DND-41 (cell line): ENCODE measurements around the gene PSORS1C1.
"Not testable (repeated sequence)": the region's sequence is repeated elsewhere in the genome, so short reads cannot be mapped to it uniquely, and the experiment has no call there.

Experiments
- ATAC-seq: fragments of 200-7000 bp; cut with Tn5 transposase; 3 replicates; pipeline ENCODE4 v1.9.1; 2021; ENCODE audit warnings: low read depth; ENCODE audit not compliant: insufficient read depth
- DNase-seq: peaks from one replicate; pipeline ENCODE4 v3.0.0-alpha.2; 2020
- H2AFZ ChIP-seq: 2 replicates; pipeline ENCODE4 v1.6.0; 2012; ENCODE audit warnings: low read depth, low read length
- H3K27ac ChIP-seq: 2 replicates; pipeline ENCODE4 v1.5.1; 2012; ENCODE audit warnings: low read length, inconsistent platforms
- H3K27me3 ChIP-seq: fragments of 200-600 bp; sonication (generic); 2 replicates; pipeline ENCODE4 v1.6.0; 2012; ENCODE audit warnings: low read length, mild to moderate bottlenecking, inconsistent platforms; ENCODE audit not compliant: insufficient read depth, poor library complexity
- H3K36me3 ChIP-seq: 2 replicates; pipeline ENCODE4 v1.5.1; 2012; ENCODE audit warnings: low read length, inconsistent platforms; ENCODE audit not compliant: insufficient read depth
- H3K4me1 ChIP-seq: 2 replicates; pipeline ENCODE4 v1.5.1; 2012; ENCODE audit warnings: mild to moderate bottlenecking, low read length; ENCODE audit not compliant: insufficient read depth
- H3K4me2 ChIP-seq: 2 replicates; pipeline ENCODE4 v1.6.0; 2012; ENCODE audit warnings: mild to moderate bottlenecking, moderate library complexity, low read length, inconsistent platforms; ENCODE audit not compliant: insufficient read depth
- H3K4me3 ChIP-seq, 2 experiments: fragments of 200-600 bp in 1 of 2; shearing (Covaris generic) in 1 of 2; 2 replicates each; pipeline ENCODE4 v1.5.1; 2012 to 2016; ENCODE audit warnings: inconsistent platforms in 2 of 2, low read length in 2 of 2, mild to moderate bottlenecking in 2 of 2, low read depth in 1 of 2, moderate library complexity in 1 of 2
- H3K79me2 ChIP-seq: 2 replicates; pipeline ENCODE4 v1.6.0; 2012; ENCODE audit warnings: low read length, inconsistent platforms; ENCODE audit not compliant: insufficient read depth
- H3K9ac ChIP-seq: 2 replicates; pipeline ENCODE4 v1.6.0; 2012; ENCODE audit warnings: low read depth, mild to moderate bottlenecking, inconsistent platforms, low read length, moderate library complexity
- H3K9me3 ChIP-seq: 2 replicates; pipeline ENCODE4 v1.5.1; 2012; ENCODE audit warnings: low read length, moderate library complexity, mild to moderate bottlenecking, inconsistent platforms; ENCODE audit not compliant: insufficient read depth, severe bottlenecking
- H4K20me1 ChIP-seq: 2 replicates; pipeline ENCODE4 v1.6.0; 2012; ENCODE audit warnings: low read length; ENCODE audit not compliant: insufficient read depth
- CTCF ChIP-seq: IDR thresholded peaks from 2 replicates; pipeline ENCODE4 v1.5.1; 2012; ENCODE audit warnings: borderline replicate concordance, low read length, moderate library complexity, mild to moderate bottlenecking; ENCODE audit not compliant: poor library complexity, severe bottlenecking; ENCODE audit errors: extremely low read depth
- EZH2 ChIP-seq: IDR thresholded peaks from 3 replicates; pipeline ENCODE4 v1.6.1; 2012; ENCODE audit warnings: borderline replicate concordance, low read depth, mild to moderate bottlenecking, moderate library complexity, low read length, inconsistent platforms; ENCODE audit not compliant: severe bottlenecking

PSORS1C1 gene

GRCh38 chr6:31168606-31169005 is 54.0 kb downstream of the PSORS1C1 start:
- Histone ChIP-seq H3K9ac (no peak overlapping the region), H3K9me3 (no peaks in the 10 kb centered on the region), H3K4me1 (no peaks in the 10 kb centered on the region), H3K36me3 (peaks cover 12% of the 10 kb centered on the region; the same call in 1 of the 2 replicates), H3K27me3 (no peaks in the 10 kb centered on the region), H3K79me2 (no peaks in the 10 kb centered on the region), H2AFZ (no peak overlapping the region), H3K4me3 (no peak overlapping the region), H3K27ac (no peak overlapping the region), H3K4me2 (no peak overlapping the region), H4K20me1 (peaks cover 3% of the 10 kb centered on the region; the same call in 1 of the 2 replicates)
- TF ChIP-seq EZH2 (no peak), CTCF (no peak)
- ATAC-seq (no peak), DNase-seq (no peak)

DNA sequence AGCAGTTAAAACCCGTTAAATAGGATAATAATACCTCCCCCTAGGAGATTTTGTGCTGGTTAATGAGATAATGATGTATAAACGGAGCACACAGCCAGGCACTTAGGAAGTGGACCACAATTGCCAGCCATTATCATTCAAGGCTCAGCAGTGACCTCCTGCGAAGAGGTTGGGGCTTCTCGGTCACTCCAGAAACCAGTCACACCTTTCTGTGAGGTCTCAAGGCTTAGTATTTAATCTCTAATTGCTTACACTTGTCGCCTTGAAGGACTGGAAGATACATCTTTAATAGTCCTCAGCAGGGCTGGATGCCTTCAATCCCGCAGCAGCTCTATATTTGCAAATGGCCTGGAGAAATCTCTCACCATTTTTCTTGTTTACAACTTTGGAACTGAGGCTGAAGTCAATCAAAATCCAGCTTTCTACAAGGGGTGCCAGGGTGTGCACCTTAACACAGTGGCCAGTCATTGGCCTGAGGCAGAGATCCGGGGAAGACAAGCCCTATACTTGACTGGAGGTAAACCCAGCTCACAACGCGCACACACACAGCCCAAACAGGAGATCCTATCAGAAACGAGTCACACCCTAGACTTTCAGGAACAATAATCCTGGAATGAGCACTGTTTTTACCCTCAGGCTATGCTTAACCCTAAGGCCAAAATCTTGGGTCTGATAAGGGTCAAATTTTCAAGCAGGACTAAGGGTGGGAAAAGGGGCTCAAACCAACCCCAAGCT is 54.7 kb downstream of the PSORS1C1 start:
- H3K4me2 ChIP-seq: no peak overlapping the region
- DNase-seq: no peak
- H3K27ac ChIP-seq: no peak overlapping the region
- ATAC-seq: no peak
- H2AFZ ChIP-seq: no peak overlapping the region
- peaks cover 3% of the 10 kb centered on the region; the same call in 1 of the 2 replicates for H4K20me1 ChIP-seq
- no peaks in the 10 kb centered on the region for H3K79me2 ChIP-seq
- H3K4me3 ChIP-seq: no peak overlapping the region
- H3K27me3 ChIP-seq: no peaks in the 10 kb centered on the region
- H3K9me3 ChIP-seq: no peaks in the 10 kb centered on the region
- TF ChIP-seq CTCF (no peak), EZH2 (no peak)
- no peaks in the 10 kb centered on the region for H3K4me1 ChIP-seq
- no peak overlapping the region for H3K9ac ChIP-seq
- peaks cover 7% of the 10 kb centered on the region; the same call in 1 of the 2 replicates for H3K36me3 ChIP-seq

DNA sequence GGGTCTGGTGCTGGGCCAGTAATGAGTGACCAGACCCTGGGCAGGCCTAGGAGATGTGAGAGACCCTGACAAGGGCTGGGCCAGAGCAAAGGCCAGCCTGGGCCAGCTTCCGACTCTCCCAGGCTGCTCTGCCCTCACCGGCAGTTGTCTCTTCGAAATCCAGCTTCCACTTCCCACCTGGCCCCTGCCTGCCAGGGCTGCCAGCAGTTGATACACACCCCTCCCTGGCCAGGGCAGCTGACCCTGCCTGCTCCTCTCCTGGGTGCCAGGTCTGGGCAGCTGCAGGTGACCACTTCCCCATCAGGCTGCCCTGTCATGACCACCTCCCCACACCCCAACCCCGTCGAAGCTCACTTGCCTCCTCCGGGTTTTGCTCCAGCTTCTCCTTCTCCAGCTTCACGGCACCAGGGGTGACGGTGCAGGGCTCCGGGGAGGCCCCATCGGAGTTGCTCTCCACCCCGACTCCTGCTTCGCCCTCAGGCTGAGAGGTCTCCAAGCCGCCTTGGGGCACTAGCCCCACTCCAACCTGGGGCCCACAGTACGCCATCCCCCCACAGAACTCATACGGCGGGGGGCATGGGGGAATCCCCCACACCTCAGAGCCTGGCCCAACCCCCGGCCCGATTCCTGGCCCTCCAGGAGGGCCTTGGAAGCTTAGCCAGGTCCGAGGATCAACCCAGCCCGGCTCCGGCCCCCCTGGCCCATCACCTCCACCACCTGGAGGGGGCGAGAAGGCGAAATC is 55.4 kb downstream of the PSORS1C1 start:
- not testable (repeated sequence) for ATAC-seq

DNA sequence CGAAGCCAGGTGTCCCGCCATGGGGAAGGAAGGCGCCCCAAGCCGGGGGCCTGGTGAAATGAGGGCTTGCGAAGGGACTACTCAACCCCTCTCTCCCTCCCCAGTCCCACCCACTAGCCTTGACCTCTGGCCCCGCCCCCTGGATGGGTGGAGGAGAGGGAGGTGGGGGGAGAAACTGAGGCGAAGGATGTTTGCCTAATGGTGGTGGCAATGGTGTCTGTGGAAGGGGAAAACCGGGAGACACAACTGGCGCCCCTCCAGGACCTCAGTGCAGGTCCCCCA is 55.9 kb downstream of the PSORS1C1 start, which contains the start of gene POU5F1:
POU5F1 (minus strand) TSS at position 83 of the 282 bp plus-strand sequence; CDS start at position 21, 62 bp downstream.
- Histone ChIP-seq H3K27me3 (no peaks in the 10 kb centered on the region), H3K9ac (no peak within 1 kb of the TSS)

More for the DNA sequence above, 55.4 kb downstream of the PSORS1C1 start:
- H3K4me1 ChIP-seq, H3K79me2 ChIP-seq, H2AFZ ChIP-seq, H3K36me3 ChIP-seq, H3K9ac ChIP-seq, H3K27ac ChIP-seq, DNase-seq, H3K9me3 ChIP-seq, H3K27me3 ChIP-seq, H3K4me3 ChIP-seq, H3K4me2 ChIP-seq, H4K20me1 ChIP-seq: not testable (repeated sequence)

More for the DNA sequence above, 55.9 kb downstream of the PSORS1C1 start, which contains the start of gene POU5F1:
- no peak within 1 kb of the TSS for H3K4me2 ChIP-seq
- H3K4me3 ChIP-seq: no peak within 1 kb of the TSS
- no peaks in the 10 kb centered on the region for H3K9me3 ChIP-seq
- DNase-seq (no peak), ATAC-seq (no peak)
- no peaks in the 10 kb centered on the region for H3K79me2 ChIP-seq
- TF ChIP-seq EZH2 (no peak), CTCF (no peak)
- no peak within 1 kb of the TSS for H3K27ac ChIP-seq
- H2AFZ ChIP-seq: no peak within 1 kb of the TSS
- H3K4me1 ChIP-seq: no peaks in the 10 kb centered on the region
- no peaks in the 10 kb centered on the region for H4K20me1 ChIP-seq
- no peaks in the 10 kb centered on the region for H3K36me3 ChIP-seq
